Endodermal cell (in vitro differentiated cells): ENCODE measurements around the gene SYNPO2. TPM values are rescaled to one million over a fixed set of nuclear protein-coding genes. Genes with fewer than 3 reads are reported as not detected.

Source experiments
- DNase-seq: peaks from one replicate; pipeline ENCODE4 v3.0.0-alpha.2; 2017
- H3K27ac ChIP-seq: 2 replicates; pipeline ENCODE4 v1.5.1; 2013; ENCODE audit warnings: mild to moderate bottlenecking, low read depth, low read length, moderate library complexity
- H3K27me3 ChIP-seq: 2 replicates; pipeline ENCODE4 v1.6.1; 2013; ENCODE audit warnings: mild to moderate bottlenecking, low read length, moderate library complexity; ENCODE audit not compliant: insufficient read depth, control insufficient read depth, poor library complexity, severe bottlenecking
- H3K36me3 ChIP-seq: 2 replicates; pipeline ENCODE4 v1.7.0; 2013; ENCODE audit warnings: mild to moderate bottlenecking, low read length, moderate library complexity; ENCODE audit not compliant: control insufficient read depth, insufficient read depth
- H3K4me1 ChIP-seq: one replicate; pipeline ENCODE4 v1.7.0; 2013; ENCODE audit warnings: low read length; ENCODE audit not compliant: control insufficient read depth, insufficient read depth
- H3K4me3 ChIP-seq: 2 replicates; pipeline ENCODE4 v1.5.1; 2013; ENCODE audit warnings: mild to moderate bottlenecking, low read length, moderate library complexity
- H3K9ac ChIP-seq: 2 replicates; pipeline ENCODE4 v1.6.1; 2013; ENCODE audit warnings: mild to moderate bottlenecking, low read length, moderate library complexity; ENCODE audit not compliant: poor library complexity, severe bottlenecking; ENCODE audit errors: extremely low read depth
- H3K9me3 ChIP-seq: 2 replicates; pipeline ENCODE4 v1.6.1; 2013; ENCODE audit warnings: mild to moderate bottlenecking, low read length, moderate library complexity; ENCODE audit not compliant: control insufficient read depth
- H3K27ac Mint-ChIP-seq: 2 replicates; pipeline ENCODE4 v1.8.0; 2020; ENCODE audit warnings: mixed read lengths
- H3K27me3 Mint-ChIP-seq: 2 replicates; pipeline ENCODE4 v1.8.0; 2021; ENCODE audit warnings: mild to moderate bottlenecking, mixed read lengths; ENCODE audit not compliant: insufficient read depth
- H3K36me3 Mint-ChIP-seq: 2 replicates; pipeline ENCODE4 v1.8.0; 2020; ENCODE audit warnings: low read depth, mixed read lengths
- H3K4me1 Mint-ChIP-seq: 2 replicates; pipeline ENCODE4 v1.8.0; 2020; ENCODE audit warnings: mixed read lengths
- H3K4me3 Mint-ChIP-seq: 2 replicates; pipeline ENCODE4 v1.8.0; 2020; ENCODE audit warnings: mild to moderate bottlenecking, moderate library complexity, mixed read lengths
- H3K9me3 Mint-ChIP-seq: 2 replicates; pipeline ENCODE4 v1.8.0; 2020; ENCODE audit warnings: mild to moderate bottlenecking, mixed read lengths
- CTCF ChIP-seq: fragments of 200-600 bp; sonication (generic); conservative IDR thresholded peaks from 2 replicates; pipeline ENCODE4 v1.5.0; 2021; ENCODE audit warnings: antibody characterized with exemption, mild to moderate bottlenecking
- WGBS, 2 experiments: methylation state at CpG; one replicate each; pipeline versions ENCODE4 v1.1.5 to v1.1.7; 2013; ENCODE audit warnings: missing lambda C conversion rate in 2 of 2, mixed read lengths in 1 of 2; ENCODE audit not compliant: insufficient coverage in 1 of 2, insufficient read length in 1 of 2; 5-methylcytosine and 5-hydroxymethylcytosine counted together
- total RNA-seq, 2 donors: library from RNA; stranded (reverse); fragmentation: NEBNext Ultra II Directional in 1 of 2; extraction: Animal tissue kit (Norgen Biotek cat#: 25700) in 1 of 2; gene quantifications; 2 replicates in 1 of 2; 3 replicates in 1 of 2; pipeline ENCODE4 v1.2.1, GENCODE V29; 2021

SYNPO2 gene
- total RNA-seq, 2 donors from 2014 or later, result 0.09 to 0.37 TPM

- Mint-ChIP-seq H3K27ac (no peak overlapping the region), H3K9me3 (no peaks in the 10 kb centered on the region), H3K36me3 (no peaks in the 10 kb centered on the region), H3K27me3 (no peaks in the 10 kb centered on the region), H3K4me1 (peaks cover 3% of the 10 kb centered on the region), H3K4me3 (no peak overlapping the region)
- Histone ChIP-seq H3K9ac (no peak overlapping the region), H3K4me1 (no peaks in the 10 kb centered on the region), H3K9me3 (no peaks in the 10 kb centered on the region), H3K36me3 (no peaks in the 10 kb centered on the region), H3K4me3 (no peak overlapping the region), H3K27ac (no peak overlapping the region), H3K27me3 (no peaks in the 10 kb centered on the region)
- no CpG with 5 or more reads among the region's 1 CpG for WGBS, 2 experiments
- no peak for DNase-seq
- no peak for TF ChIP-seq CTCF
These were observed 217.0 kb downstream of the SYNPO2 start for GRCh38 chr4:119105605-119106004.

GRCh38 chr4:119106036-119107000 is 217.7 kb downstream of the SYNPO2 start:
- H3K9me3 Mint-ChIP-seq, result no peaks in the 10 kb centered on the region
- no peak overlapping the region for H3K27ac ChIP-seq
- H3K9me3 ChIP-seq, result no peaks in the 10 kb centered on the region
- no peak overlapping the region for H3K9ac ChIP-seq
- DNase-seq, result no peak
- TF ChIP-seq CTCF, result no peak
- no peaks in the 10 kb centered on the region for H3K36me3 ChIP-seq
- no peaks in the 10 kb centered on the region for H3K27me3 Mint-ChIP-seq
- H3K27me3 ChIP-seq, result no peaks in the 10 kb centered on the region
- peaks cover 3% of the 10 kb centered on the region for H3K4me1 Mint-ChIP-seq
- WGBS, 2 experiments, result 86 to 97% methylated on average over 3 to 4 of the region's 4 CpGs
- H3K4me1 ChIP-seq, result no peaks in the 10 kb centered on the region
- no peak overlapping the region for H3K4me3 ChIP-seq
- H3K27ac Mint-ChIP-seq, result no peak overlapping the region
- H3K36me3 Mint-ChIP-seq, result no peaks in the 10 kb centered on the region
- no peak overlapping the region for H3K4me3 Mint-ChIP-seq

GRCh38 chr4:119110121-119110520 is 221.5 kb downstream of the SYNPO2 start:
- WGBS, 2 experiments, result 93 to 100% methylated on average over 1 to 2 of the region's 2 CpGs
- no peak overlapping the region for H3K9ac ChIP-seq
- no peaks in the 10 kb centered on the region for H3K36me3 ChIP-seq
- no peaks in the 10 kb centered on the region for H3K9me3 Mint-ChIP-seq
- H3K27ac Mint-ChIP-seq, result no peak overlapping the region
- H3K9me3 ChIP-seq, result no peaks in the 10 kb centered on the region
- no peak overlapping the region for H3K4me3 ChIP-seq
- no peak overlapping the region for H3K27ac ChIP-seq
- no peaks in the 10 kb centered on the region for H3K27me3 Mint-ChIP-seq
- no peaks in the 10 kb centered on the region for H3K27me3 ChIP-seq
- H3K4me1 Mint-ChIP-seq, result peaks cover 1% of the 10 kb centered on the region
- H3K4me1 ChIP-seq, result no peaks in the 10 kb centered on the region
- DNase-seq, result no peak
- no peaks in the 10 kb centered on the region for H3K36me3 Mint-ChIP-seq
- H3K4me3 Mint-ChIP-seq, result no peak overlapping the region
- no peak for TF ChIP-seq CTCF

Other genes starting within 250 kb of the SYNPO2 start
- 10 to 100 TPM; 54.1 to 59.3 TPM for gene METTL14, start 203.5 kb upstream of the SYNPO2 start, total RNA-seq
- gene SEC24D, start 52.7 kb upstream of the SYNPO2 start, total RNA-seq, result 10 to 100 TPM; 40.4 to 42.8 TPM
- gene MYOZ2, start 247.0 kb downstream of the SYNPO2 start, total RNA-seq, result not detected